HL-60/S4 treated with phorbol 12-myristate 13-acetate at 8.2 ng/mL for 4 days and 3 days (cell line): ENCODE data around the gene TMEM229B.

ENCODE experiments used
- in situ Hi-C: fragments of 300-500 bp; cut with MboI; formaldehyde crosslinking; loops from 2 replicates; pipeline ENCODE4 v1.15.0; 2022; ENCODE audit warnings: low sequenced_read_pairs

Gene TMEM229B

DNA sequence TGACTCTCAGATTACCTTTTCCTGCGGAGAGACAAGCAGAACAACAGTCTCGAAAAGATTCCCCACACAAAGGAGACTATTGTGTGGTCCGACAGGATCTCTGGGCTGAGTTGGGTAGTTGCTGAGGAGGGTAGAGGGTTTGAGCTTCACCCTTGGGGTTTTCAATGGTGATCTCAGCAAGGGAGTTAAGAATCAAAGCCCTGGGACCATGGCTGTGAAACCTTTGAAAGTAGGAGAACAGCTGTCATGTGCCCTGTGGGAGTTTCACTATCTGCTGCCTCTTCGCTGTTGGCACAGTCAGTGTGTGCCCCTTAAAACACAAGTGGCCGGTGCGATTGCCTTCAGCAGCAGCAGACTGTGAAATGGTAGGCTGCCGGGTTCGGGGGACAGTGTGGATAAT is 62.4 kb downstream of the TMEM229B start:
- in situ Hi-C loops = no loop called here

DNA sequence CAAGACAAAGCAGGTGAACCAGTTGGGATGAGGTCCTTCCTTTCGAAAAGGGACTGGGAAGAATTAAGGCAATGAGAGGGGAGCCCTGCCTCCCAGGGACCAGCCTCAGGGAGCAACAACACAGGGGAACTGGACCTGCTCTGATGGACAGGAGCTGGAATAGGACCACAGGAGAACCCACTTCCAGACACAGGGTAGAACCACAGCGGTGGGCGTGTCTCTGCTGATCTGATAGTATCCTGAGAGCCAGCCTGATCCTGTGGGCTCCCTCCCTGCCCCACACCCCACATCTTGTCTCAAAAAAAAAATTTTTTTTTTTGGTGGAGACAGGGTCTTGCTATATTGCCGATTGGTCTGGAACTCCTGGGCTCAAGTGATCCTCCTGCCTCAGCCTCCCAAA is 62.9 kb downstream of the TMEM229B start:
- in situ Hi-C loops = no loop called here

DNA sequence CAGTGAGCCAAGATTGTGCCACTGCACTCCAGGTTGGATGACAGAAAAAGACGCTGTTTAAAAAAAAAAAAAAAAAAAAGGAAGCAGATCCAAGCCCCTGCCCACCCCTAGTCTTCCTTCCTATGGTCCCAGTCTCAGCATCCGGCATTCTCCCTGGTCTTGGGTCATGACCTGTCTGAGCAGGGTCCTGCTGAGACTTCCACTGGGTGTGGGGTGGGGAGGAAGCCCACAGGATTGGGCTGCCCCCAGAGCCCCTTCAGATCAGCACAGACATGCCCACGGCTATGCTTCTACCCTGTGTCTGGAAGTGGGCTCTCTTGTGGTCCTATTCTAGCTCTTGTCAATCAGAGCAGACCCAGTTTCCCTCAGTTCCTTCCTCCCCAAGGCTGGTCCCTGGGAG is 64.0 kb downstream of the TMEM229B start:
- in situ Hi-C loops = no loop called here

DNA sequence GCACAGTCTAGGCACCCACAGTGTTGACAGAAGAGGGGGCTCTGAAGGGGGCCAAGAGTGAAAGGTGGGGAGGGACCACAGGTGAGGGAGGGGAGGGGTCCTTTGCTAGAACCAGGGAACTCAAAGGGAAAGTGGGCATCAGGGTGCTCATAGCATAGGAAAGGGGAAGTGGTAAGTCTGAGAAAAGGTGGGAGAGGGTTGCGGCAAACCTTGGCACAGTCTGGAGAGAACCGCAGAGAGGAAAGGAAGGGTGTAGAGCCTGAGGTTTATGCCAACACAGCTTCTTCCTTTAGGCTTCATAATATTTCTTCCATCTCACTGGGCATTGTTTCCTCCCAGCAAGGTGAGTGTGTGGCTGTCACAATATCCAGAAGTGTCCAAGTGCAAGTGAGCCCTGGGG is 65.1 kb downstream of the TMEM229B start:
- in situ Hi-C loops = no loop called here

DNA sequence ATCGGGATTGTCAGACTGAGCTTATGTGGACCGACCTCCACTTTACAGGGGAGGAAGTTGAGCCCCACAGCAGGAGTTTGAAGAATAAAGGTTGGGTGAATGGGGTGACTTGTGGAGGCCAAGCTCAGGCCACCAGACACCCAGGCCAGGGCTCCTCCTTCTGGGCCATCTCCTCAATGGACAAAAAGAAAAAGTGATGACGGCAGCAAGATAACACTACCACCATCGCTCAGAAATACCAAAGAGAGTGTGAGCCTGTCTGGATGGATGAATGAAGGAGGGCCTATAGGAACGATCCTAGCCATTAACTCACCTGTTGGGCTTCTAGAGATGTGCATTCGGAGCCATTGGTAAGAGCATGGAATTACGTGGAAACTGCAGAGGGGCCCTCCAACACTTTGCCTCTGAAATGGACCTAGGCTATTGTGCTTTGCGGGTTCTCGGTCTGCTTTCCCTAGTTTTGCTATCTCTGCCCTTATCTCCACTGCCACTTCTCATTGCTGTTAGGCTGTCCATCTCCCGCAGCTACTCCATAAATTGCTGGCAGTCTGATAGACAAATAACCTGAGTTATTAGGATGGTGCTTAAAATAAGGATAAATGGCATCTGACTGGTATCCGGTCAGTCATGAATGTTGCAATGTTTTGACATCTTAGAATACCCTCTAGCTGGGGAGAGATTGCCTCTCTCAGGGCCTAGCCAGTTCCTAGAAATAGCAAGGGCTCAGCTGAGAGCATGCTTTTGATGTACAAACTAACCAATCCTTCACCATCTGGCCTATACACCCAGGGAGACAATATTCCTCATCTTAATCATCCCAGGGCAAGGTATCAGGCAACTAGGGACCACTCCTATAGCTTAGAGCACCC is 66.9 kb downstream of the TMEM229B start:
- in situ Hi-C loops = no loop called here
